ENCODE data around the gene KCTD2.

DNA sequence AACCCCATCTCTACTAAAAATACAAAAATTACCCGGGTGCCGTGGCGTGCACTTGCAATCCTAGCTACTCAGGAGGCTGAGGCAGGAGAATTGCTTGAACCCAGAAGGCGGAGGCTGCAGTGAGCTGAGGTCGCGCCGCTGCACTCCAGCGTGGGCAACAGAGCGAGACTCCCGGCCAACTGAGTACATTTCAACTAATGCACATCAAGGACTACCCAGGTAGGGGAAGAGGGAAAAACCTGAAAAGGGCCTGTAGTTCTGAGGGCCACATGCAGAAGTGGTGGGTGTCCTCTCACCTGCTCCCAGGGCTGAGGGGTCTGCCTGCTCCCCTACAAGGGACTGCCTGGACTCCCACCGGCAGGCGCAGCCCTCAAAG is 40.1 kb downstream of the KCTD2 start:
- TF ChIP-seq, protein P1, sequence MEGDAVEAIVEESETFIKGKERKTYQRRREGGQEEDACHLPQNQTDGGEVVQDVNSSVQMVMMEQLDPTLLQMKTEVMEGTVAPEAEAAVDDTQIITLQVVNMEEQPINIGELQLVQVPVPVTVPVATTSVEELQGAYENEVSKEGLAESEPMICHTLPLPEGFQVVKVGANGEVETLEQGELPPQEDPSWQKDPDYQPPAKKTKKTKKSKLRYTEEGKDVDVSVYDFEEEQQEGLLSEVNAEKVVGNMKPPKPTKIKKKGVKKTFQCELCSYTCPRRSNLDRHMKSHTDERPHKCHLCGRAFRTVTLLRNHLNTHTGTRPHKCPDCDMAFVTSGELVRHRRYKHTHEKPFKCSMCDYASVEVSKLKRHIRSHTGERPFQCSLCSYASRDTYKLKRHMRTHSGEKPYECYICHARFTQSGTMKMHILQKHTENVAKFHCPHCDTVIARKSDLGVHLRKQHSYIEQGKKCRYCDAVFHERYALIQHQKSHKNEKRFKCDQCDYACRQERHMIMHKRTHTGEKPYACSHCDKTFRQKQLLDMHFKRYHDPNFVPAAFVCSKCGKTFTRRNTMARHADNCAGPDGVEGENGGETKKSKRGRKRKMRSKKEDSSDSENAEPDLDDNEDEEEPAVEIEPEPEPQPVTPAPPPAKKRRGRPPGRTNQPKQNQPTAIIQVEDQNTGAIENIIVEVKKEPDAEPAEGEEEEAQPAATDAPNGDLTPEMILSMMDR (IDR thresholded peaks at IDR 0.05 in 8 of 11, conservative IDR thresholded peaks at IDR 0.05 in 3 of 11), result no peak
- TF ChIP-seq POLR2AphosphoS5 (IDR thresholded peaks at IDR 0.05), result no peak

All from spleen (tissue), 7 donors.